Breast epithelium (tissue), 3 donors: ENCODE measurements around the gene CMTM5.

Source experiments
- POLR2A ChIP-seq: fragments of 450-650 bp; IDR thresholded peaks from one replicate; pipeline ENCODE4 v1.6.1; 2016; ENCODE audit warnings: antibody characterized with exemption, mild to moderate bottlenecking, moderate library complexity
- POLR2AphosphoS5 ChIP-seq, 3 donors: sonication (generic); formaldehyde crosslinking; IDR thresholded peaks; one replicate each; pipeline ENCODE4 v1.6.1; 2017; ENCODE audit warnings: antibody characterized with exemption in 3 of 3
- TF ChIP-seq, protein P1 (sequence below), 3 donors: fragments of 450-650 bp; IDR thresholded peaks; one replicate each; pipeline ENCODE4 v1.5.1; 2016 to 2017; ENCODE audit warnings: antibody characterized with exemption in 3 of 3, mild to moderate bottlenecking in 3 of 3, moderate library complexity in 3 of 3

GRCh38 chr14:23353433-23353780 is 23.4 kb upstream of the CMTM5 start:
- TF ChIP-seq POLR2A (no peak), POLR2AphosphoS5 (IDR thresholded peaks at IDR 0.05) (no peak)
- TF ChIP-seq, protein P1, sequence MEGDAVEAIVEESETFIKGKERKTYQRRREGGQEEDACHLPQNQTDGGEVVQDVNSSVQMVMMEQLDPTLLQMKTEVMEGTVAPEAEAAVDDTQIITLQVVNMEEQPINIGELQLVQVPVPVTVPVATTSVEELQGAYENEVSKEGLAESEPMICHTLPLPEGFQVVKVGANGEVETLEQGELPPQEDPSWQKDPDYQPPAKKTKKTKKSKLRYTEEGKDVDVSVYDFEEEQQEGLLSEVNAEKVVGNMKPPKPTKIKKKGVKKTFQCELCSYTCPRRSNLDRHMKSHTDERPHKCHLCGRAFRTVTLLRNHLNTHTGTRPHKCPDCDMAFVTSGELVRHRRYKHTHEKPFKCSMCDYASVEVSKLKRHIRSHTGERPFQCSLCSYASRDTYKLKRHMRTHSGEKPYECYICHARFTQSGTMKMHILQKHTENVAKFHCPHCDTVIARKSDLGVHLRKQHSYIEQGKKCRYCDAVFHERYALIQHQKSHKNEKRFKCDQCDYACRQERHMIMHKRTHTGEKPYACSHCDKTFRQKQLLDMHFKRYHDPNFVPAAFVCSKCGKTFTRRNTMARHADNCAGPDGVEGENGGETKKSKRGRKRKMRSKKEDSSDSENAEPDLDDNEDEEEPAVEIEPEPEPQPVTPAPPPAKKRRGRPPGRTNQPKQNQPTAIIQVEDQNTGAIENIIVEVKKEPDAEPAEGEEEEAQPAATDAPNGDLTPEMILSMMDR (IDR thresholded peaks at IDR 0.05): no peak
